Hematopoietic multipotent progenitor cell (in vitro differentiated cells): ENCODE measurements around the gene ATP6AP1. TPM values are rescaled to one million over a fixed set of nuclear protein-coding genes. Genes with fewer than 3 reads are reported as not detected.
"Not testable (repeated sequence)": the region's sequence is repeated elsewhere in the genome, so short reads cannot be mapped to it uniquely, and the experiment has no call there.

Source experiments
- DNase-seq, 3 donors: peaks; one replicate each; pipeline ENCODE4 v3.0.0-alpha.2; 2011 to 2015; ENCODE audit warnings: low read depth in 2 of 3, low spot score in 2 of 3
- total RNA-seq: library from RNA; depleted of rRNA; stranded (reverse); fragments of >200 nt; gene quantifications from one replicate; pipeline ENCODE4 v1.2.3, GENCODE V29; 2012

The ATP6AP1 gene
- total RNA-seq, 1 donor, result 95.1 TPM

DNA sequence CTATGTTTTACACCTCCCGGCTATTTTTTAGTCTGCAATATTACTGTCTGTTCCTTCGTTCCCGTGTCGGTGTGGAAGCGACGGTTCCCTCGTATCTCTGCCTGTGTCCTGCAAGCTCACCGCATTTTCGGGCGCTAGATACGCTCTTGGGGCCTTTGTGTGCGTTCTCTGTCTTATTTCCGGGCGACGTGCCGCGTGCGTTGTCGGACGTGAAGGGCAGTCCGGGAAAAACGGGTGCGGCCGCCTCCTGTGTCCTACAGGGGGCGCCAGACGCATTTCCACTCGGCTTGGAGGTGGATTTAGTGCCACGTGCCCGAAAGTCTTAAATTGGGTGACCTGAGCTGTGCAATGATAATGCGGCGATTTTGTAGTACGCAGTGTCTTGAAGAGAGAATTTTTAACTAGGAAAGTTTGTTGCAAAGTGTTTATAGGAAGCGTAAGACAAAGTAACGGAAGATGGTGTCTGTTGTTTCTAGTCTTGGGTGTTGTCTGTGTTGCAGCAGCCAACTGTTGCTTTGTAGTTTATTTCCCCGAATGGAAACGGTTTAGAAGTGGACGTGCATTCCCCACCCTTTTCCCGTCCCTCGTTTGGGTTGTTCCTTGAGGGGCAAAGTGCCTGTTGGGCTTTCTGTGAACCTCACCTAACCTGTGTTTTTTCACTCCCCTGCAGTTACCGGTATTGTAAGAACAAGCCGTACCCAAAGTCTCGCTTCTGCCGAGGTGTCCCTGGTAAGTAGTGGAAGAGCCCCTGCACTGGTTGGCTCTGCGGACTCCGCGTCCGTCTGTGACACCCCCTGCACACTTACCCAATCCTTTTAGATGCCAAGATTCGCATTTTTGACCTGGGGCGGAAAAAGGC is 29.6 kb upstream of the ATP6AP1 start:
- DNase-seq, result peak; percentile 58 to 84 (median 77)

- DNase-seq, result no peak
Measured at GRCh38 chrX:154399527-154400368, 28.7 kb upstream of the ATP6AP1 start.

DNA sequence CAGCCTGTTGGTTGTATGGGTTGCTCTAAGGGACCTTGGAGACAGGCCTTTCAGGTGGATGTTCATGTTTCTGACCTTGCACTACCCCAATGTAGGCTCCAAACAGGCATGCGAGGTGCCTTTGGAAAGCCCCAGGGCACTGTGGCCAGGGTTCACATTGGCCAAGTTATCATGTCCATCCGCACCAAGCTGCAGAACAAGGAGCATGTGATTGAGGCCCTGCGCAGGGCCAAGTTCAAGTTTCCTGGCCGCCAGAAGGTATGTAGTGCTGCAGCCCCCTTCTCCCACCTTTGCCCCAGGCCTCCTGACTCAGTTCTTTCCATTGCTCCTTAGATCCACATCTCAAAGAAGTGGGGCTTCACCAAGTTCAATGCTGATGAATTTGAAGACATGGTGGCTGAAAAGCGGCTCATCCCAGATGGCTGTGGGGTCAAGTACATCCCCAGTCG is 28.1 kb upstream of the ATP6AP1 start:
- not testable (repeated sequence) for DNase-seq

DNA sequence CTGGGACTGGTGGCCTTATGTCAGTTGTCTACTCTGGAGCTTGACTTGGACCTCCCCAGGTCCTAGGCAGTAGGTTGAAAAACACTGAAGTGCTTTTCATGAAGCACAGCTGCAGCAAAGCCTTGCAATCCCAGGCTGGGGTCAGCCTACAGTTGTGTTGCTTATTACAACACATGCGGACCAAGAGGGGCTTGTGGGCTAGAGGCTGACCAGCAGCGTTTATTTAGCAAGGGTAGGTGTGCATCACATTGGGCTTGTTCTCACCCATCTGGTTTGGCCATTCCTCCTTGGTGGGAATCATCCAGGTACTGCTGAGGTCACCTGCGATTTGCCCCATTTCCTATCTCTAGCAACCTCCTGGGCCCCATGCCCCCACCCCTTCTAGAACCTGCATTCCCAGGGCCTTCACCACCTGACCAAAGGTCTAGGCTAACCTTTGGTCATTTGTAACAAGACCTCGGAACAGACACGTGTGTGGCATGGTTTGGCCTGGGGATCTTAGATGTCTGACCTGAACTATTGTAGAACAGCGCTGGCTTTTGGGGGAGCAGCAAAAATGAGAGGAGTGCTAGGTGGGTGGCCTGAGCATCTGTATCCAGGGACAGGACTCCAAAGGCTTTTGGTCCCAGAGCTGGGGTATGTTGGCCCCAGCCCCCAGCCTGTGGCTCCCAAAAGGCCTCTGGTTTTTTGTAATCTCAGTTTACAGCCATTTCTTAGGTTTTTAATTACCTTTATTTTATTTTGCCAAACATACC is 27.3 kb upstream of the ATP6AP1 start:
- DNase-seq, result no peak

GRCh38 chrX:154401918-154402621 is 26.4 kb upstream of the ATP6AP1 start:
- DNase-seq, result no peak

GRCh38 chrX:154402622-154403127 is 25.8 kb upstream of the ATP6AP1 start:
- no peak for DNase-seq

DNA sequence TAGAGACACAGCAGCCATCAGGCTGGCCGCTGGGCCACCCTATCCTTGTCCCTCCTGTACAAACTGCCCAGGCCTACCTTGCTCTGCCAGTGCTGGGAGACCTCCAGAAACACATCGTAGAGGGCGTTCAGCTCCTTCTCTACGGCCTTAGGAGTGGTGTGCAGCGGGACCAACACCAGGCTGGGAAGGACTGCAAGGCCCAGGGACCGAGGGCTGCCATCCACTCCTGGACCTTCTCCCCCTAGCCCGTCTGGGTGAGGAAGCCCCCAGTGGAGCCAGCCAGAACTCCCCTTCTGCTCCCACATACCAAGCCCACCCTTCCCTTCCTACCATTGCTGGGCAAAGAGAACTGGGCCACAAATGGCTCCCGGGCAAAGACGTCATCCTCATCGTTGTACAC is 25.3 kb upstream of the ATP6AP1 start:
- no peak for DNase-seq

- no peak for DNase-seq
Measured at GRCh38 chrX:154403858-154404257, 24.6 kb upstream of the ATP6AP1 start.

GRCh38 chrX:154404625-154405192 is 23.8 kb upstream of the ATP6AP1 start:
- DNase-seq, result no peak

DNA sequence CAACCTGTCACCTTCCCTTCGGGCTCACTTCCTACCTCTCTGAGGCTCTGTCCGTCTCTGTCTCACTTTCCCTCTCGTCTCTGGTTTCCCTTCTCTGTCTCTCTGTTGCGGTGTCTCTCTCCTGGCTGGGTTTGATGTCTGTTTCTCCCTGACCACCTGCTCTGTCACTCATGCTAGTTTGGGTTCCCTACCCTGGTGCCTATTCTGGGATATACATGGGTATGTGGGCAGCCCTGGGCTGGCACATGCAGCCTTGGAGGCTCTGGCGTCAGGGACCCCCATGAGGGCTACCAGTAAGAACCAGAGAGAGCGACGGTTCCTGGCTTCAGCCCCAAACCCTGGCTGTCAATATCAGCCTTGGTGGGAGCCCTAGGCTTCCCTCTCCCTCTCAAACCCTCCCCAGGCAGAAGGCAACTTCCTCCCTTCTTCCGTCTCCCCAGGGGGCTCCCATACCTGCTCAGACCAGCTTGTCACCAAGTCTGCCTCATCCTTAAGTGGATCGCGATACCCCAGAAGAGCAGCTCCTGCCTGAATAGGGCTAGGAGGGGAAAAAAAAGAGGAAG is 19.7 kb upstream of the ATP6AP1 start:
- DNase-seq, result no peak

DNA sequence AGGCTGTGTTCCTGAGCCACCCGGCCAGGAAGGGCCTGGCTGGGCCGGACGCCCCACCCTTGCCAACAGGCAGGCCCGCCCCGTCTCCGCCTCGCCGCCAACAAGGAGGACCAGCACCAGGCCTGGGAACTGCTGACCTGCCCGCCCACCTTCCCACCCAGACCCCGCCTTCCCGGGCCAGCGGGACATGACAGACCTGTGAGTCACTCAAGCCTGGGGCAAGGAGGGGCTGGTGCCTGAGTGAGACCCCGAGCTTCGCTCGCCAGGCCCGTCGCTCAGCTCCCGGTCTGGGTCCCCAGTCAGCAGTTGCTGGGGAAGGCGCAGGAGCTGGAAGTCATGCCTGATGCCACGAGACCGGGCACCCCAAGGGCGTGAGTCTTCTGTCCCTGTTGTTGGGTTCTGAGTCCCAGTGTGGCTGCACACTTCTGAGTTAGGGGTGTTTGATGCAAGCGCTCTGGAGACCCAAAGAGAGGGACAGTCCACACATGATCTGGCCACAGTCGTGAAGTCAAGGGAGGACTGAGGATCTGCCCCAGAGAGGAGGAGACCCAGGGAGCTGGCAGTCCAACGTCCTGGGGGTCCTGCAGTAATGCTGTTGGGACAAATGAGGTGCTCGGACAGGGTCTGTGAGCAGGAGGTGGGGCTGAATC is 19.1 kb upstream of the ATP6AP1 start, which contains the start of gene DNASE1L1:
Gene DNASE1L1, minus strand, starts transcription at position 33 of the 650 bp plus-strand sequence. CDS start 3,686 bp downstream, outside the sequence.
- DNase-seq, result peak in 2 of 3 donors; percentile 76 to 84

DNA sequence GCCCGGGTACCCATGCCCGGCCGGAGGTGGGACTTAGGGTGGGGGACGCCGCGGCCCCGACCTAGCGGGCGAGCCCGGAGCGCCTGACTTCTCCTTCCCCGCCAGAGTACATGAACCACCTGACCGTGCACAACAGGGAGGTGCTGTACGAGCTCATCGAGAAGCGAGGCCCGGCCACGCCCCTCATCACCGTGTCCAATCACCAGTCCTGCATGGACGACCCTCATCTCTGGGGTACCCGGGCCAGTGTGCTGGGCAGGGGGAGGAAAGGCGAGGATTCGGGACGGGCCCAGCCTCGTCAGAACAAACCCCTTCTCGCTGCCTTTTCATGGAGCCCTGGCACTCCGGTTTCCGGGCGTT is 16.5 kb upstream of the ATP6AP1 start:
- peak in 2 of 3 donors; percentile 50 to 73 for DNase-seq

DNA sequence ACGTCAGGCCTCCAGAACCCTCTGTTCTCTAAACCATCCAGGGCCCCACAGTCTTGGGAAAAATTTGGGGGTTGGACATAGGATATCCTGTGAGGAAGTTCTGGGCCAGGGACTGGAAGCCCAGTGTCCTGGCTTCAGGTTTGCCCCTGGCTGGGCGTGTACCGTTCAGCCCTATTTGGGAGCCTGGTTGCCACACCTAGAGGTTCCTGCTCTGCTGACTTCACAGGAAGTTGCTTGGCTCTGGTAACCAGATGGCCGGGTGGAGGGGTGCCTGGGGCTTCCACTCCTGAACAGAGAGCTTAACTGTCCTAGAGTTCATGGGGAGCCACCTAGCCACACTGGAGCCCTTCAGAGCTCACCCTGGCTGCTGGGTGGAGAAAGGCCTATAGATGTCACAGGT is 16.0 kb upstream of the ATP6AP1 start:
- DNase-seq, result peak in 2 of 3 donors; percentile 51 to 76

GRCh38 chrX:154413142-154413541 is 15.3 kb upstream of the ATP6AP1 start:
- DNase-seq, result no peak

- no peak for DNase-seq
Measured at GRCh38 chrX:154417157-154417556, 11.3 kb upstream of the ATP6AP1 start.

DNA sequence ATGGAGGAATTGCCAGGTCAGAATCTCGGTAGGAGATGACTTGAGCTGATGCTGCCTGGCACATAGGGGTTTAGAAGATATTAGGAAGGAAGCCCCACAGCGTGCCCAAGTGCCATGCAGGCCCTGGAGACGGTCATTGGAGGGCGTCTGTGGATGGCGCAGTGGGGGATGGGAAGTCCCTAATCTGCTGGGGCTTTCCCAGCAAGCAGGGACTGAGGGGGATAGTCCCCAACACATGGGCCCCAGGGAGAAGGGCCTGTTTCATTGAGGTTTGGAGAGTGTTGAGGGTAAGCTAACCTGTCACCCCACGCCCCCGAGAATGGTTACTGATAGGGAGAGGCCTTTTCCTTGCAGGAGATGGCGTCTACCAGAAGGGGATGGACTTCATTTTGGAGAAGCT is 9.3 kb upstream of the ATP6AP1 start:
- no peak for DNase-seq

- DNase-seq, result no peak
Measured at GRCh38 chrX:154419688-154420401, 8.6 kb upstream of the ATP6AP1 start.

- no peak for DNase-seq
Measured at GRCh38 chrX:154420402-154420756, 8.1 kb upstream of the ATP6AP1 start.
